HG03469 (cell line): Measurements from ENCODE around the gene RAB3IL1.

ENCODE experiments used
- ATAC-seq: cut with Tn5 transposase; IDR thresholded peaks from one replicate; pipeline ENCODE4 v1.9.1; 2021; ENCODE audit warnings: mild to moderate bottlenecking, moderate library complexity, moderate number of reproducible peaks; ENCODE audit not compliant: unreplicated experiment

The RAB3IL1 gene

DNA sequence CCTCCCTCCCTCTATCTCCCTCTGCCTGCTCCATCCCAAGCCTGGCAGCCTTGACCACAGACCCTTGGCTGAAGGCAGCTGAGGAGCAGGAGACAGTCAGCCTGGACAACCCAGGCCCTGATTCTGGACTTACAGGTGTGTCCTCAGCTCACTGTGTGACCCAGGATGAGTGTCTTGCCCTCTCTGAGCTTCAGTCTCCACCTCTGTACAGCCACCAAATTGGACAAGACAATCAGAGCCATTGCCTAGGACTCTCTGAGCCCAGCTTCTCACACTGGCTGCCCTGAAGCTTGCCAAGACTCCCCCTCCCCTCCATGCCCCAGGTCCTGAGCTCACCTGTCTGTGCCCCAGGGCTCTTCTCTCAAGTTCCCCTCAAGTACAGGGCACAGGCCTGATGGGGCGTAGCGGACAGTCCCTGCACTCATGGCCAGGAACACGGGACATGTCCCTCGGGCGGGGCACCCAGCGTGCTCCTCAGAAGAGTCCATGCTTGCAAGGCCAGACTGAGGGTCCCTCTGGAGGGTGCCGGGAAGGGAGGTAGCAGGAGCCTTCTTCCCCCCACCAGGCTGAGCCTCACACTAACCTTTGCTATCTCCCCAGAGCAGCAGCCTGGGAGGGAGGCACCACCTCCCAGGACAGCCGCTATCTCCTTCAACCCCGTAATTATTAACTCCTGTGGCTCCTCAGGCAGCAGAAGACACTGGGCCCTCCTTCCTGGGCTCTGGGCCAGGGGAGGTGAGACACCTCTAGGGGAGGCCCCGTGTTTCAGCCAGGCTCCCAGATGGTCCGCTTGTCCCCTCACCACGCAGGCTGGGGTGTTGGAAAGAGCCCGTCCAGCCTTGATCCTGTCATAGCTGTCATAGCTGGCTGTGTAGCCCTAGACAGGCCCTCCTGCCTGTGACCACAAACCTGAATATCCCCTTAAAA lies 2.6 kb upstream of the RAB3IL1 start:
- no peak for ATAC-seq

DNA sequence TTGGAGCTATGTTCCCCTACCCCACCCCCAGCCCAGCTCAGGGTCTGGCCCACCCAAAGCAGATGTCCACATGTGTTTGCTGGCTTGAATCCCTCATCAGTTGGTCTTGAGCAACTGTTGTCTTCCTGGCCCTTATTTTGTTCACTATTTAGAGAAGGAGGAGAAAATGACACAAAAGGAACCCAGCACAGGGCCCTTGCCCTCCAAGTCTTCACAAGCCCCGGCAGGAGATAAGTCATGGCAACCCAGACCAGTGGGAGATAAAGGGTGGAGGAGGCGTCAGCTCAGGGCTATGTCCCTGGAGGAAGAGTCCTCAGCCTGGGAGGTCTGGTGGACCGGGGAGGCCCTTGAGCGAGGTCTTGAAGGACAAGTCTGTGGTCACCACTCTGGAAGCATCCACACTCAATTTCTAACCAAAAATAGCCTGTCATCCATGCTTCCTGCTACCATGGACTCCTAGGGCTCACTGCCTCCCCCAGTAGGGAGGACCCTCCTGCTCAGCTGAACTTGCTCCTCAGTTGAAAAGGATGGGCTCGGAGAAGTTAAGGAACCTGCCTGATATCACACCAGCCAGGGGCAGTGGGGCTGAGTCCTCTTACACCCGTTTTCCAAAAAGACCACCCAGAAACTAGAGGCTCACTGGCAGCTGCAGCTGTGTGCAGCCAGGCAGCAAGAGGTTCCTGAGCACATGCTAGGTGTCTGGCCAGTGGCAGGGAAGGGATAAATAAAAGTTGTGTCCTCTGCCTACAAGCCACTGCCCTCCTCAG lies 1.8 kb upstream of the RAB3IL1 start:
- no peak for ATAC-seq

DNA sequence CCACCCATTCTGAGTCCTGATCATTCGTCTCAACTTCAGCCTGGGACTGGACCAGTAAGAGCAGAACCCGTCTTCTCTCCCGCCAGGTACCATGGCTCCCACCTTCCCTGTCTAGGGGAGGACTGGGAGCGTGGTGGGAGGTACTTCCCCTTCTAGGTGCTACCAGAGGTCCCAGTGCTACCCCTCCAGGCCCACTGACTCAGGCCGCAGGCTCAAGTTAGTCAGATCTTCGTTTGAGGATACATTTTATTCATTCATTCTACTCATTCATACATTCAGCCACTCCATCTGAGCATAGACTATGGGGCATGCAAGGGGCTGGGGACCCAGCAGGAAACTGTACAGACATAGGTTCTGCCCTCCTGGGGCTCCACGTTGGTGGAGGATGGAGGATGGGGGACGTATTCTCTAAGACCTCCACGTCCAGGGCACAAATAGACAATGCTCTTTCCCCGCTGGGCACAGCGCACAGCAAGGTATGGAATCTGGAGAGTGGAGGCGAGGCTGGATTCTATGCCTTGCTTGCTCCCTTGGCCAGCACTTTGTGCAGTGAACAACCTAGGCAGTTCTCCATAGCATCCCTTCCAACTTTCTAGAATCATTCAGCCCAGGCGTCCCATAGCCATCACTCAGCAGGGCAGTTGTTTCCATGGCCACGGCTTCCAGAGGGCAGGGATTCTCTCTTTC lies 1.0 kb upstream of the RAB3IL1 start:
- no peak for ATAC-seq

DNA sequence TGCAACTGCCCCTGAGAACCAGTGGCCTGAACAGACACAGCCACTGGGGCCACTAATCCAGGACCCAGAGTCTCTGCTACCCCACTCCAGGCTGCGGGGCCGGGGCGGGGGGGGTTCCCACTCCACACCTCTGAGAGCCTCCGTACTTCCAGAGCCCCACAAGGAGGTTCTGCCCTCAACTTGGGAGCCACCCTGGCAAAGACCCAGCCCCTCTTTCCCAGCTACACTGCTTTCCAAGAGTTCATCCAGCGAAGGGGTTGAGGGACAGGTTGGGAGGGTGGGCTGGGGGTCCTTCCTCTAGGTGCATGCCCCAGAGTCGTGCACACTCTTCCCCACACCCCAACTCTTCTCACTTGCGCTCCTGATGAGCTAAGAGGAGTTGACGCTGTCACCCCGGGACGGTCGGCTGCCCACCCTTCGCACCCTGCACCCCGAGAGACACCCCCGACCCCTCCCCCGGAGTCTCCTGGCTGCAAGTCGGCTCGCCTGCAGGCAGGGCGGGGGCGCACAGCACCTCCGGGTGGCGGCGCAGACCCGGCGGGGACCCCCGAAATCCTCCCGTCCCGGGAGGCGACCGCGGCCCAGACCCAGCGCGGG lies 531 bp downstream of the RAB3IL1 start:
- ATAC-seq, result no peak

DNA sequence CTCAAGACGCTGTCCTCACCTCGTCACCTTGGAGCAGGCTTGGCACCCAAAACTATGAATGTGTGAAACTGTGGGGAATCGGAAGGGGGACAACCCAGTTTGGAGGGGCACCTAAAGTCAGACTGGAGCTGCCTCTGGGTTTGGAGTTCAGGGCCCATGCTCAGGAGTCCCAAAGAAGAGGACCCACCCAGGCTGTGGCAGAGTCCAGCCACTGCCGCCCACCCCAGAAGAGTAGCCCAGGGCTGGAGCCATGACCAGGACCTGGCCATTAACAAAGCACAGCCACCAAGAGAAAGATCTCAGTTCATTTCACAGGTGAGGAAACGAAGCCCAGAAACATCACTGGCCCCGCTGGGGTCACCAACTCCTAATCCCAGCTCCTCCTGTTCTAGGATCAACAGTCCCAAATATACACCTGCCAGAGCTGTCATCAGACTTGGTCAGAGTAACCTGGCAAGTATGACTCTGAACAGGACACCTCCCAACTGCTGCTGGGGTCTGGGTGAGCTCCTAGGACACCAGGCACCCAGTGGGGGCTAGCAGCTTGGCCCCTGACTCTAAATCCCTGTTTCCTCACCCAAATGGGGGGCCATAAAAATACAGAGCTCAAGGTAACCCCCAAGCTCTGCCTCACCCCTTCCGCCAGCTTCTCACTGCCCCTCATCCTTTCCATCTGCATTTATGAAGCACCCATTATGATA lies 2.7 kb downstream of the RAB3IL1 start:
- ATAC-seq, result no peak

DNA sequence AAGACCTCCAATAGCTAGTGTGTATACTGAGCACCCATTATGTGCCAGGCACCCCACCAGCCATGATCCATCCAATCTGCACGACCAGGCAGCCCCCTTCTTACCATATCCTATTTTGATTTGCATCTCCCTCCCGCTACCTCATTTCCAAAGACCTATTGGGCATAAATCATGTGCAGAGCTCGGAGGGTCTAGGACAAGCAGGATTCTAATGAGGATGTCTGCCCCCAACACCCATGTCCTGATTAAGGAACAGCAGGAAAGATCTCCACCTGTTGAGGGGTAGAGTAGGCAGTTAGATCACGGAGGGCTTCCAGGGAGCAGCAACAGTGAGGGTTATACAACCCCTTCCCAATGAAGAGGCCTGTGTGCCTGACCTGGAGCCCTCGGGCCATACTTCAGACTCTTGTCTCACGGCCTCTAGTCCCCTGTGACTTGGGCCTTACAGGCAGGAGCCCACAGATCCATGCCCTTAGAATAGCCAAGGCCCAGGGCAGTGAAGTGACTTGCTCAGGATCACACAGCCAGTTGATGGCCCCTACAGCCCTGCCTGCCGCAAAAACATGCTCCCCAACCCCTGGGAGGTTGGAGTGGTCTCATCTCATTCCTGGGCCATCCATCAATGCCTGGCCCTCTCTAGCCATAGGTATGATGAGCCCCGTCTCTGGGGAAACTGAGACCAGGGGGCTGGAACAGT lies 3.5 kb downstream of the RAB3IL1 start:
- ATAC-seq, result no peak

DNA sequence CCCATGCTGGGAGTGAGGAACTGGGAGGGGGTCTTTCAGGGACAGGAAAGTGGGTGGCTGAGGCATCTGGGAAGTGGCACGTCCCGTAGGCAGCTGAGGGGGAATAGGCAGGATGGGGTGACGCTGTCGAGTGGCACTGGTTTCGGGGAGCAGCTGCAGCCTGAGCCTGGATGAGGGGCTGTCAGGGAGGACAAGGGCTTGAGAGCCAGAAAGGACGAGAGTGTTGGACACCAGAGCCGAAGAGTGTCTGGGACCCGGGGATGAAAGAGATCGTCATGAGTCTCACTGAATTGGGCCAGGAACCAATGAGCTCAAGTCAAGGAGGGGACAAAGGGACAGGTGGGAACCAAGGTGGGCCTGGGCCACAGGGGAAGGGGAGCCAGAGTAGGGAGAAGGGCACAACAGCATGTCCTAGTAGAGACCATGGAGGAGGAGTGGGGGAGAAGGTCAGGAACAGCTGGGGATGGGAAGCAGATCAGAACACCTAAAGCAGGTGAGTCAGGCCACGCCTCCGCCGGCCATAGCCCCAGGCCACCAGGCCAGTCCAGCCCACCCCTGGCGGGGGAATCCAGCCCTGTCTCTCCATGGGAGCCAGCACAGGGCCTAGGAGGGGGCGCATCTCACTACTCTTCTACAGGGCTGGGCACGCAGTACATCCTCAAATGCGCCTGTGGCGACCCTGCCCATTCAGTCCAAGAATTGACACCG lies 4.2 kb downstream of the RAB3IL1 start:
- ATAC-seq, result no peak

DNA sequence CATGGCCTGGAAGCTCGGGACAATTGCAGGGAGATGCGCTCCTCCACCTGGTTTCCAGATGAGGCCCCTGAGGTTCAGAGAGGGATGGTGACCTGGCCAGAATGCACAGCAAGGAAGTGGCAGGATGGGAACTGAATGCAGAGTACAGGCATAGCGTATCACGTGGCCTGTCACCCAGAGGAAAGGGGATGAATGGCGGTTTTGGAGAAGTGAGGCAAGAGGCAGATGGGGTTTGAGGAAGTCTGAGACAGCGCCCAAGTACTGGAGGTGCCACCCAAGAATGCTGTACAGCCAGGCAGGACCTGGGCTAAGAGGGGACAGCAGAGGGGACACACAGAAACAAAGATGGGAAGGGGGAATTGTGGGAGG lies 4.9 kb downstream of the RAB3IL1 start:
- no peak for ATAC-seq

DNA sequence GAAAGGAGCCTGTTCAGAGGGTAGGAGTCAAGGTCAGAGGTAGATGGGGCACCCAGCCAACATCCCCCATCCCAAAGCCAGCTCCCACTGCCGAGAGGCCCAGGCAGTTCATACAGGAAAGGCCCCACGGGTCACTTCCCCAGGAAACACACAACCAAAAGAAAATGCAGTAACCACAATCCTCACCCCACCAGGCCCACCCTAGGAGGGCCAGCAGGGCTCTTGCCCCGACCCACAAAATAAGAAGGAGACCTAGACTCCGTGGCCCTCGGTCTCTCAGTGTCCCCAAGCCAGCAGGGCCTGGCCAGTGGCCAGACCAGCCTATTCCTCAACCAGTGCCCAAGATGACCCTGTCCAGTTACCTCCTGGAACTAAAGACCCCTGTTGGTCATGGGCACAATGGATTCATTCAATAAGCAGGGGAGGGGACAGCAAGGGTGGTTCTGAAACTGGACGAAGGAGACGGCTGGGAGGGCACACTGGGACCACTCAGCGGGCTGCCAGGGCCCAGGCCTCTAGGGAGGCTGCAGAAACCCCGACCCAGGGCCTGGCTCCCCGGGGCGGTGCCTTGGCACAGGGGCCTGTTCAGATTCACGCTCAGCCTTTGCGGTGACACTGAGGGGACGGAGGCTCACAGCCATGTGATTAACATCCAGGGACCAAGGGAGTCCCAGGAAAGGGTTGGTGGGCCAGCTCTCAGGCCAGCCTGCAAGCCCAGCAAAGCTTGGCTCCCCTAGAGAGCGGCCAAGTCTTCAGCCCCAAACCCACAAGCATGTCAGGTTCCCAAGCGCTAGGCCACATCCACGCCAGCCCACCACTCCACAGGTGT lies 5.5 kb downstream of the RAB3IL1 start:
- ATAC-seq, result no peak

DNA sequence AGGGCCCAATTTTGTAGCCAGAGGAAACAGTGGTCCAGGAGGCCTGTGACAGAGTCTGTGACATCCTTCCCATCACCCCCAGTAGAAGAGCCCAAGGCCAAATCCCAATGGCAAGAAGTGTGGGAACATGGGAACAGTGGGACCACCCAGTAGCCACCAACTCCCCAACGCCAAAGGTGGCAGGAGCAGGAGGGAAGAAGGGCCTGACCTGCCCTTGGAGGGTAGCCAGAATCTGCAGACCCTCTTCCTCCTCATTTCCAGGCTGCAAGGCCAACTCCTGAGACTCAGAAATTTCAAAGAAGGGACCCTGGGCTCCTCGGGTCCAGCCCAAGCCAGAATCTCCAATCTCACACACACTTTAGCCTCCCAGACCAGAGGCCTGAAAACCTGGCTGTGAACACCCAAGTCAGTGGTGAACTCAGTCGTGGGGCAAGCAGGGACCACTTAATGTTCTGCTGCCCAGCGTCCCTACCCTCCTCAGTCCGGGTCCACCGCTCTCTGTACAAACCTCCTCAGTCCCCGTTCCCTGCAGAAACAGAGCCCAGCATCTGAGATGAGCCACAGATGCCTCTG lies 6.2 kb downstream of the RAB3IL1 start:
- ATAC-seq, result no peak

DNA sequence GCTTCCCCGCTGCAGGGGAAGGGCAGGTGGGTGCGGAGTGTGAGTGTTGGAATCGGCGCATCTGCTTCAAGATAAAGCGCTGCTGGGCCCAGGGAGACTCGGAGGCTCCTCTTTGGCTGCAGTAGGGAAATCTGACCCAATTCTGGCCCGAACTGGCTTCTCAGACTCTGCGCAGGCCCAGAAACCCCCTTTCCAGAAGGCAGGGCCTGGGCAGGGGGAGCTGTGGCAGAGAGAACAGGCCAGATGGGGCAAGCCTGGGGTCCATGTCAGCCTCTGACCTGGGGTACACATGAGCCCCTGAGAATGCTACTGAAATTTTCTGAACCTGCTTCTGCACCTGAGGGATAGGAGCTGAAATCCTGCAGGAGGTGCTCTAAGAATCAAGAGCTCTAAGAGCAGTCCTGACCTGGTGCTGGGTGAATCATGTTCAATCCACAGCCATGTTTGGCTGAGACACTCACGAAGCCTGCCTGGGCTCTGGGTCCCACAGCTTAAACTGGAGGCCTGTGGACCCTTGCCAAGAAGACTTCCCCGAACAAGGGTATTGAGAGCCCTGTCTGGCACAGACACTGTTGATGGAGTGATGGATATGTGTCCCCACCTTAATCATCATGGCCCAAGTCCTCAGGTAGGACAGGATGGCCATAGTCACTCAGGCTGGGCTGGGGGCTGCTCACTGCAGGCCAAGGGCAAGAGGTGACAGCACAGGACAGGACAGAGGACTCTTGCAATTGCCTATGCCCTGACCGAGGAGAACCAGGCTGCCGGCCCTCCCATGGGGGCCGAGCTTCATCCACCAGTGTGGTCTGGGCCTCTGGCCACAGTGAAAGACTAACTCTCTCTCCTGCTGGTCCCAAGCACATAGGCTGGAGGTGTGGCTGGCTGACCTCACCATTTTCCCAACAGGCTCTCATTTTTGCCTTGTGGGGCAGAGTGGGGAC lies 6.9 kb downstream of the RAB3IL1 start:
- no peak for ATAC-seq

DNA sequence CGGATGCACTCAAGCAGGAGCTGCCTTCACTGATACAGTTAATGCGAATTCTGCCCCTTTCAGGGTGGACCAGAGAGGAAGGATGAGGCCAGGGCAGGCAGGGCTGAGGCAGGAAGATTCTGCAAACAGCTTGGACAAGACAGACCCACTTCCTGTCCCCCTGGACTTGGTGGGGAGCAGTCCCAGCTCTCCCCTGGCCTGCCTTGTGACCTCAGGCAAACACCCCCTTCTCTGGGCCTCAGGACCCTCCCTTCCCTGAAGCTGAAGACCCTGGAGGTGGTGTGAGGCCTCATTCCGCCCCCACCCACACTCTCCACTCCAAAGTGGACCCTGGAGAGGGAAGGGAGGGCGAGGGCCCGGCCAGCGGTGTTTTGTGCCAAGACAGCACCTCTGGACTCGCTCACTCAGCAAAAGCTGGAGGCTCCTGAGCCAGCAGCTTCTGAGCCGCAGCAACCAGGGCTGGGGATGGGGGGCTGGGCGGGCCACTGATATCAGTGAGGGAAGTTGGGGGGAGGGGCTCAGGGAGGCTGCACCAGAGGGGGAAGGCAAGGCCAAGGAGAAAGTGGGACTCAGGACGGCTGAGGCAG lies 8.5 kb downstream of the RAB3IL1 start:
- no peak for ATAC-seq

DNA sequence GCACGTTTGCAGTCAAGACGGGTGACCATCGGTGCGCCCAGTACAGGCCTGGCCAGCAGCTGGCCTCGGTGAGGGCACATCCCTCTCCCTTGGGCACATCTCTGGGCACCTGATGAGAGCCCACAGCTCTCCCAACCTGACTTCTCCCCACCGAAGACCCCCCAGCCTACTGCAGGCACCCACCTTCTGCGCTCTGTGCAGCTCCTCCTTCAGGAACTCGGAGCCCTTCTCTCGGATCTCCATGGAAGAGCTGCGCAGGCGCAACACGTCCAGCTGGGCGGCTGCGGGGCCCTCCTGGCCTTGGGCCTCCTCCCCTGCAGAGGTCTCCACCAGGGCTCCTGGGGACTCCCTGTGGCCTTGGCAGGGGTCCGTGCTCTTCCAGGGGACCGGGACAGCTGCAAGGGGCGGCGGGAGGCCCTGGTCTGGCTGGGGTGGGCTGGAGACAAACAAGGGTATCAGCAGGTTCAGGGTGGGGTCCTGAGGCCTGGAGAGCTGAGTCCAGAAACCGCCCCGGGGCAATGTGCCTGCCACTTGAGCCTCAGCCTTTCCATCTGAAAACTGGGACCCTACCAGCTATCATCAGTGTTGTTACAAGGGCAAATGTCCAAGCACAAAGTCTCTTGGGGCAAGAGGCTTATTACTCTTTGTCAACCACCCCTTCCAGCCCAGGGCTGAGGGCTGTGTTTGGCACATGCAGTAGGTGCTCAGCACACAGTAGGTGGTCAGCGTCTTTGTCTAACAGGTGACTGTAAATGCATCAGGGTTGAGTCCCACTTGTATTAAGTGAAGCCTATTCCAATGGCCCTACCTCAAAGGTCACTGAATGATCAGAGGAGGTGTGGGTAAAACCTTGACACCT lies 9.3 kb downstream of the RAB3IL1 start:
- no peak for ATAC-seq

DNA sequence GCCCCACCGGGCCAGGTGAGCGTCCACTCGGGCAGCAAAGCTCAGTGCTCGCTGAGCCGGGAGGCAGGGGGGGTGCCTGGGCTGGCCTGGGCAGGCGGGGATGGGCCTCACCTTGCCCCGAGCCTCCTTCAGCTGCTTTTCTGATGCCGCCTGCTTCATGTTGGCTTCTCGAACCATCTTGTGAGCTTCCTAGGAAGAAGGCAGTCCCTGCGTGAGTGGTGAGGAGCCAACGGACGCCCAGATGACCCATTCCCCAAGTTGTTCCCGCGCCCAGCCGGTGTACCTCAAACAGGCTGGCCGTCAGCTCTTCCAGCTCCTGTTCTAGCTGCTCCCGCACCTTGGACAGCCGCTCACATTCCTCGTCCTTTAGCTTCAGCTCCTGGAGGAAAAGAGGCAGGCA lies 10.1 kb downstream of the RAB3IL1 start:
- no peak for ATAC-seq

DNA sequence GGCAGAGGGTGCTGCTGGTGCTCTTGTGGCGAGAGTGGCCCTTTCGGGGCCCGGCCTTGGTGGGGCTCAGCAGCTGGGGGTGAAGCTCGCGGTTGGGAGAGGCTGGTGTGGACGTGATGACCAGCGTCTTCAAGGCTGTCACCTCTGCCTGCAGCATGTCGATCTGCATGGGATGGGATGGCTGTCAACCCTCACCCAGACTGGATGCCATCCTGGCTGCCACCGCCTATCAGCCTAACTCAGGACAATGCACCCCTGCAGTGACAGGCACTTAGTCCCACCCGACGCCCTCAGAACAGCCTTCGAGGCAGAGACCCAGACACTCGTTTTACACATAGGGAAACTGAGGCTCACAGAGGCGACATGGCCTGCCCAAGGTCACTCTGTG lies 10.8 kb downstream of the RAB3IL1 start:
- no peak for ATAC-seq
